Gastroesophageal sphincter (tissue), 3 donors: ENCODE results near the gene GPR156.

Experiments
- CTCF ChIP-seq, 4 experiments: fragments of 200-600 bp in 2 of 4; fragments of 450-650 bp in 2 of 4; sonication (generic) in 1 of 4; IDR thresholded peaks; one replicate each; pipeline ENCODE4 v1.5.1; 2017 to 2019; ENCODE audit warnings: antibody characterized with exemption in 4 of 4, mild to moderate bottlenecking in 2 of 4, moderate library complexity in 2 of 4
- EP300 ChIP-seq: sonication (generic); formaldehyde crosslinking; IDR thresholded peaks from one replicate; pipeline ENCODE4 v1.6.1; 2017; ENCODE audit warnings: antibody characterized with exemption, mild to moderate bottlenecking
- POLR2A ChIP-seq, 2 donors: fragments of 450-650 bp; IDR thresholded peaks; one replicate each; pipeline ENCODE4 v1.6.1; 2017; ENCODE audit warnings: antibody characterized with exemption in 2 of 2, mild to moderate bottlenecking in 2 of 2, moderate library complexity in 1 of 2

- TF ChIP-seq CTCF (IDR thresholded peaks at IDR 0.05) = peak; percentile 9 to 32 (median 20)
- no peak for TF ChIP-seq POLR2A (IDR thresholded peaks at IDR 0.05)
- TF ChIP-seq EP300 = no peak
Observed at GRCh38 chr3:120182613-120183511, 102.2 kb downstream of the GPR156 start.
